ENCODE measurements around the gene CEP350.
"Not testable (repeated sequence)": the region's sequence is repeated elsewhere in the genome, so short reads cannot be mapped to it uniquely, and the experiment has no call there.

The CEP350 gene

DNA sequence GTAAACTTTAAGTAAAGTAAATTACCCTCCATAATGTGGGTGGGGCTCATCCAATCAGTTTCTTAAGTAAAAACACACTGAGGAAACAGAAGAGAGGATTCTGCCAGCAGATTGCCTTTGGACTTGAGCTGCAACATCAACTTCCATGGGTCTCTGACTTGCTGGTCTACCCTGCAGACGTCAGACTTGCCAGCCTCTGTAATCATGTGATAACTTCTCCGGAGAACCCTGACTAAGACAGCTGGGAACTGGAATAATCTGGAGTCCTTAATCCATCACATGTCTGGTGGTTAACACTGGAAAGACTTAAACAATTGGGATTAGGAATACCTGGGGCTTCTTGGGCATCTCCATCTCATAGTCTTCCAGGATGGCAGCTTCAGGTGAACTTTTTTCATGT lies 13.2 kb upstream of the CEP350 start:
- DNase-seq, result no peak

DNA sequence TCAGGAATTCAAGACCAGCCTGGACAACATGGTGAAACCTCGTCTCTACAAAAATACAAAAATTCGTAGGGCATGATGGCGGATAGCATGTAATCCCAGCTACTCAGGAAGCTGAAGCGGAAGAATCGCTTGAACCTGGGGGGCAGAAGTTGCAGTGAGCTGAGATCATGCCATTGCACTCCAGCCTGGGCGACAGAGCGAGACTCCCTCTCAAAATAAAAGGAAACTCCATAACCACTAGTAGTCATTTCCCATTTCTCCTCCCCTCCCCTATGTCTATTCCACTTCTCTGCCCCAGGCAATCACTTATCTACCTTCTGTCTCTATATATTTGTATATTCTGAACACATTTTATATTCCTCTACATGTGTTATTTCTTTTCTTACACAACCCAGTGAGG lies 4.0 kb upstream of the CEP350 start:
- no peak for DNase-seq

DNA sequence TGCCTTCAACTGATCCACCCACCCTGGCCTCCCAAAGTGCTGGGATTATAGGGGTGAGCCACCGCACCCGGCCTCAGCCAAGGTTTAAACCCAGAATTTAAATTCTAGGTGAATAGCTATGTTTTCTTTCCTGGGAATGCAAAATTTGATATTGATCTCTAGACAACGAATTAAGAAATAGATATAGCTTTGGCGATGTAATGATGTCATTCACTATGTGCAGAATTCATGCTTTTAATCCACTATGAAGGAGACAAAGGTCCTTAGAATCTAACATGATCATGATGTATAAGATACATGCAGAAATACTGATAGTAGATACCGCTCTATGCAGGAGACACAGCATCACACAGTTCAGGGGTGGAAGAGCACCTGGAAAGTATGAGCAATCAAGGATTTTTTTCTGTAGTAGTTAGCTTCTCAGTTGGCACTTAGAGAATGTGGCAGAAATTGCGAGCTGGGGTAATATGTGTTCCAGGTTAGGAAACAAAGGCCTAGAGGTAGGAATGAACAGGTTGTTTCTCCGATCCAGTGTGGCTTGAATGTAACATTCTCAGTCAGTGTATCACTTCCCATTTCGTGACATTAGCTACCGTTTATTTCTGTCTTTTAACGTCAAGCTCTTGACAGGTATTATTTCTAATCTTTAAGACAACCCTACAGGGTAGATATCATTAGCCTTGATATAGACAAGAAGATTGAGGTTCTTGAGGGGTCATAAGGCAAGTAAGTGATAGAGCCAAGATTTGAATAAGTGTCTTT lies 3.0 kb upstream of the CEP350 start:
- DNase-seq, result no peak

- DNase-seq, result no peak
Measured at GRCh38 chr1:179952186-179952585, 2.4 kb upstream of the CEP350 start.

DNA sequence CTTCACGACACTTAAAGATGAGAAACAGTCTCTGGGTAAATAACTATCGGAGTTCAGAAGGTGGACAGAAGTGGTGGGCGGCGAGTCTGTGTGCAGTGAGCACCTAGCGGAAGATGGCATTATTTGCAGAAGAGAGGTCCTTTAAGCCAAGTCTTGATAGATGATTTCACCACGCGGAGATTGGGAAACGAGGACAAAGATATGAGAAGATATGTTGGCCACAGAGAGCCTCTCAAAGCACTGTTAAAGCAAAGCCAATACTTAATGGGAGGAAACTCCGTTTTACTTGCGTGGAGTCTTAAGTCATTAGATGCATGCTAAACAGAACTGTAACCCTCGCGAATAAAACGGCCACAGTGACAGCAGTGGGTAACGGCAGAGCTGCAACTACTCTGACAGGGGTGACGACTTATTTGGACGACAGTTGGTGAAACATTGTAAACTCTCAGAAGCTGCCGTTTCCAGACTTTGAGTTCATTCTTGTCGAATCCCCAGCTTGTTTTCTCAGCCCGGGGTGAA lies 577 bp upstream of the CEP350 start:
- DNase-seq, result peak; percentile 53

DNA sequence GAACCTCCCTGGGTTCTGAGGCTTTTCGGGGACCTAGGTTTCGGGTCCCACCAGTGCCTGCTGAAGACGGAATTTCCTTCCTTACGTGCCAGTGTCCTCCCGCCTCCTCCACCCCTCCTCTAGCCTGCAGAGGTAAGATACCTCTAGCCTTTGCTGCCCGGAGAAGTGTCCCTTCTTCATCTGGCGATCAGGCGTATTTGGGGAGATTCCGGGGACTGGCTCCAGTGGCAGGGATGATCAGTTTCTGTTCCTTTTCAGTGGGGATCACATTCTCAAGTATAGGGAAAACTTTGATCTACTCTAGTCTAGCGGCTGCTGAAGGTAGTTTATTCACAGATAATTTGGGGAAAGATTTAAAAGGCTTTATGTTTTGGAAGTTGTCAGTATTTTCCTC lies 674 bp downstream of the CEP350 start:
- no peak for DNase-seq

GRCh38 chr1:179955731-179956130 lies 1.1 kb downstream of the CEP350 start:
- no peak for DNase-seq

GRCh38 chr1:179958359-179958758 lies 3.7 kb downstream of the CEP350 start:
- DNase-seq, result no peak

DNA sequence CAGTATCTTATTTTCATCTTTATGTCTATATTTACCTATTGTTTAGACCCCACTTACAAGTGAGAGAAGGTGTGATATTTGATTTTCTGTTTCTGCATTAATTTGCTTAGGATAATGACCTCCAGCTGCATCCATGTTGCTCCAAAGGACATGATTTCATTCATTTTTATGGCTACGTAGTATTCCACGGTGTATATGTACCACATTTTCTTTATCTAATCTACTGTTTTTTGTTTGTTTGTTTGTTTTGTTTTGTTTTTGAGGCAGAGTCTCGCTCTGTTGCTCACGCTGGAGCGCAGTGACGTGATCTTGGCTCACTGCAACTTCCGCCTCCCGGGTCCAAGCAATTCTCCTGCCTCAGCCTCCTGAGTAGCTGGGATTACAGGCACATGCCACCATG lies 7.6 kb downstream of the CEP350 start:
- DNase-seq, result not testable (repeated sequence)

- no peak for DNase-seq
Measured at GRCh38 chr1:179966551-179966950, 11.9 kb downstream of the CEP350 start.

DNA sequence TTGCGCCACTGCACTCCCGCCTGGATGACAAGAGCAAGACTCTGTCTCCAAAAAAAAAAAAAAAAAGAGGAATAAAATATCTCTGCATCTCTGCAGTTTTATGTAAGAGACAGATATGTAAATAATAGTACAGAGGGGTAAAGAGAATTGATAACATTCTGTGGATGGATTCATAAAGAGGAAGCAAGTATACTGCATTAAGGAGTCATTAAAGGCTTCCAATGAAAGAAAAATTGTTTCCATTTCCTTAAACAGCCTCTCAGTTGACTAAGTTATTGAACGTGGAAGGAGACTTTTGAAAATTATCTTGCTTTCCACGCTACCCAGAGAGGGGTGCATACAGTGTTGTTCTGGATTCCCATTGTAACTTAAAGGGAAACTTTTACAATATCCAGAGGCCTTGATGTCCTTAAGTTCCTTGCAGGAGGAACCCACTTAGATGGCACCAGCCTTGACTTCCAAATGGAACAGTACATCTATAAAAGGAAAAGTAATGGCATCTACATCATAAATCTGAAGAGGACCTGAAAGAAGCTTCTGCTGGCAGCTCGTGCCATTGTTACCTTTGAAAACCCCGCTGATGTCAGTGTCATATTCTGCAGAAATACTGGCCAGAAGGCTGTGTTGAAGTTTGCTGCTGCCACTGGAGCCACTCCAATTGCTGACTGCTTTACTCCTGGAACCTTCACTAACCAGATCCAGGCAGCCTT lies 13.8 kb downstream of the CEP350 start:
- no peak for DNase-seq

DNA sequence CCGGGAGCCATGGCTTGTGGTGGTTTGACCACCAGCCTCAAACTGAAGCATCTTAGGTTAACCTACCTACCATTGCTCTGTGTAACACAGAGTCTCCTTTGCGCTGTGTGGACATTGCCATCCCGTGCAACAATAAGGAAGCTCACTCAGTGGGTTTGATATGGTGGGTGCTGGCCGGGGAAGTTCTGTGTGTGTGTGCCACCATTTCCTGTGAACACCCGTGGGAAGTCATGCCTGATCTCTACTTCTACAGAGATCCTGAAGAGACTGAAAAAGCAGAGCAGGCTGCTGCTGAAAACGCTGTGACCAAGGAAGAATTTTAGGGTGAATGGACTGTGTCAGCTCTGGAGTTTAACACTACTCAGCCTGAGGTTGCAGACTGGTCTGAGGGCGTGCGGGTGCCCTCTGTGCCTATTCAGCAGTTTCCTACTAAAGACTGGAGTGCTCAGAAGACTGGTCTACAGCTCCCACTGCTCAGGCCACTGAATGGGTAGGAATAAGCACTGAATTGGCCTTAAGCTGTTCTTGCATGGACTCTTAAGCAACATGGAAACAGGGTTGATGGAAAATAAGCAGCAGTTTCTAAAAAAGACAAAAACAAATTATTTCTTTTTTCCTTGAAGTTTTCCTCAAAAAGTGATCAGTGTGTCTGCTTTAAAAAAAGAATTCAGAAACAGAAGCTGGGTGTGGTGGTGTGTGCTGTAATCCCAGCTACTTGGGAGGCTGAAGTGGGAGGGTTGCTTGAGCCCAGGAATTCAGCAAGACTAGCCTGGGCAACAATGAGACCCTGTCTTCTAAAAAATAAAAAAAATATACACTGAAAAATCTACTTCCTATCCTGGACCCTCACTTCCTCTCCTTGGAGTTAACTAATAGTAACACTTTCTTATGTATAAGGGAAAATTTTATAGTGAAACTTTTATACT lies 14.6 kb downstream of the CEP350 start:
- no peak for DNase-seq

GRCh38 chr1:179969962-179970361 lies 15.4 kb downstream of the CEP350 start:
- no peak for DNase-seq

DNA sequence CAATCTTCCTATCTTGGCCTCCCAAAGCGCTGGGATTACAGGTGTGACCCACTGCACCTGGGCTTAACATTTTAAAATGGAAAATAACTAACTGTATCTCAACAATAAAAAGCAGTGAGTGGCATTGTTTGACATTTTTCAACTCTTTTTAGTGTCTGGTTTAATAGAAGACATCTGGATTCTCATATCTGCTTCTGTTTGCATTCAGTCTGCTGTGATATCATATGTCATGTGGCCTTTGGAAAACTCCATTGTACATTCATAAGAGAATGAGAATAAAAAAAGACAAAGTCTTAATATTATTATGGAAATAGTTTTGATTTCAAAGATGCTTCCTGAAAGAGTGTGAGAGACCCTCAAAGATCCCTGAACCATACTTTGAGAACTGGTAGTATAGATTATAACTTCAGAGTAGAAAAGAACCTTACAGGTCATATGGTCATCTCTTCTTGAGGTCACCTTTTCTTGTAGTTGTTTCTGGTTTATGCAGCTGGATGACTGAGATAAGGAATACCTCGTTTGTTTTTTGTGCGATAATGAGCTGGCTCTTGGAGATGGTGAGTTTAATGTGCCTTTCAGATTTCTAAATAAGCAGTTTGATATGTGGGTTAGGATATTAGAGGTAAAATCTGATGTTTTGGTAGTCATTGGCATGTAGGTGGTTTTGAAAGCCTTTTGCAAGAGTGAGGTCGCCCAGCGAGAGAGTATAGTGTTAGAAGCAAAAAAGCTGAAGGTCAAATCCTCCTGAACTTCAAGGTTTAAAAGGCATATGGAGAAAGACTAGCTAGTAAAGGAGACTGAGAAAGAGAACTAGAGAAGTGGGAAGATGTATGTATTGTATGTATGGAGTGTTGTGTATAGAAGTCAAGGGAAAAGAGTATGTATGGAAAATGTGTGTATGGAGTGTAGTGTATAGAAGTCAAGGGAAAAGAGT lies 17.2 kb downstream of the CEP350 start:
- no peak for DNase-seq

DNA sequence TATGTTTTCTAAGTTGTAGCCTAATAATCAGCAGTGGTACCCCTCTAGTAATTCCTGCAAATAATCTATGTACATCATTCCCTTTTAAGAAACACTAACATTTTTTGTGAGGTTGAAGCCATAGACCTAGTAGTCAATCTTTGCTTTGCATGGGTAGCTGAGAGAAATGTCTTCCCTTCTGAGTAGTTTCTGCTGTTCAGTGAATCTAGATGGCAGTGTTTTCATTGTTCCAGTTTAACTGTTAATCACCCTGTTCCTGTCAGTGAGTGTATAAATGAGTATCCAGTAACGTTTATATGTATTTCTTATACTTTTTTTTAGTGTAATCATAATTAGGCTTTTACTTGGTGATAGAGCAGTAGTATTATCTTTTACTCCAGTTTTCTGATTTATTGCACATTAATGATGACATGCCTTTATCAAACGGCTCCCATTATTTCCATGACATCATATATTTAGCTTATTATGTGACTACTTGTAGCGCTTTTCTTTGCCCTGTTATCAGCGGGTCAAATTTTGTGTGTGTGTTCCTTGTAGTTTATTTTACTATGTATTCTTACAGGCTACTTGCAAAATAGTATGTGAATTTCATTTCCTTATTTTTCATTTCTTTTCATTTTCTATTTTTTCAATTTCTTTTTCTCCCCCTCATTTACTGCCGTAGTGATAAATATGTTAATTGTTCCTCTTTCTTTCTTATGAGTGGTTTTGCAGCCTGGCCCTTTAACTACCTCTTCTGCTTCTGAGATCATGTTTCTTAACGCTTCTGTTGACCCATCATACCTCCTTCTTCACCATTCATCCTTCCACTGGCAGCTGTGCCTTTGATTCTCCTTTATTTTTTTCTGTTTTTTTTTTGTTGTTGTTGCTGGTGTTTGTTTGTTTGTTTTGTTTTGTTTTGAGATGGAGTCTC lies 18.8 kb downstream of the CEP350 start:
- DNase-seq, result no peak

DNA sequence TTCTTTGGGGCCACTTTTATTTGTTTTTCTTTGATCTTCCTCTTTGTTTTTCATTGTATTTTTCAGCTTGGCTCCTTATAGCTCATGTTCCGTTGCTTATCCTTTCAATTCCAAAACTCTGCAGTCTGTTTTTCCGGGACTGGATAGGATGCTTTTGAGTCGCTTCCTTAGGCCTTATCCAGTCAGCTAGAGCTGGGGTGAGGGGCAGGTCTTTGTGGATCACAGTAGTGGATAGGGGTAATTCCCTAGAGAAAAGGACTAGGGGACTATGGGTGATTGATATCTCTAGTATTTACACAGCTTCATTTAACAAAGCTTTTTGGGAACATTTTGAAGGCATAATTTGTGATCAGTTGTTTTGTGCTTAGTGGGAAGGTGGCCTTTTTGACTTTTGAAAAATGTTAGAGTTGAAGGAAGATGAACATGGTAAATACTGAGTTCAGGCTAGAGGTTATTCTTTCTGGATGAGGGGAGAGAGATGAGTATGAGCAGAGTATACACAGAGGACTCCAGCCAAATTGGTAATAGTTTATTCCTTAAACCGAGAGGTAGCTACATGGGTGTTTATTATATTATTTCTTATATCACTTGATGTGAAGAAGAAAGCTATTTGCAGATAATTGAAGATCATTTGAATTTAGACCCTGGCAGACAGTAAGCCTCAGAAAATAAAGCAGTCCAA lies 22.5 kb downstream of the CEP350 start:
- DNase-seq, result no peak

DNA sequence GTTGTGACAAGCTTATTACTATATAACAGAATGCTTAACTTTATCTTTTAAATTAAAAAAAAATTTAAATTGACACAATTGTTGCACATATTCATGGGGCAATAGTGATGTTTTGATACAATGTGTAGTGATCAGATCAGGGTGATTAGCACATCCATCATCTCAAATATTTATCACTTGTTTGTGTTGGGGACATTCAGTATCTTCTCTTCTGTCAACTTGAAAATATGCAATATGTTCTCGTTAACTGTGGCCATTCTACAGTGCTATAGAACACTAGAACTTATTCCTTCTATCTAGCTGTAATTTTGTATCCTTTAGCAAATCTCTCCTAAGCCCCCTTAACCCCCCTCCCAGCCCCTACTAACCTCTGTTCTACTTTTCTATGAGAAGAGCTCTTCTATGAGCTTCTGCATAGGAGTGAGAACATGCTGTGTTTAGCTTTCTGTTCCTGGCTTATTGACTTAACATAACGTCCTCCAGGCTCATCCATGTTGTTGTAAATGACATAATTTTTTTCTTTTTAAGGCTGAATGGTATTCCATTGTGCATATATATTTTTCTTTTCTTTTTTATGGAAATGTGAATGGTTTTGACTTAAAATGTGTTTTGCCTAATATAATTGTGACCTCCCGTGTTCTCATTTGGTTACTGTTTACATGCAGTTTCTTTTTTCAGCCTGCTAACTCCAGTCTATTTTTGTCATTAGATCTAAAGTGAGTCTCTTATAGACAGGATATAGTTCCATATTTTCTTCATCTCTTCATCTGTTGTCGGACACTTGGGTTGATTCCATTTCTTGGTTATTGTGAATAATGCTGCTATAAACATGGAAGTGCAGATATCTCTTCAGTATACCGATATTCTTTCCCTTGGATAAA lies 23.8 kb downstream of the CEP350 start:
- no peak for DNase-seq

- DNase-seq, result no peak
Measured at GRCh38 chr1:179984101-179984500, 29.5 kb downstream of the CEP350 start.

DNA sequence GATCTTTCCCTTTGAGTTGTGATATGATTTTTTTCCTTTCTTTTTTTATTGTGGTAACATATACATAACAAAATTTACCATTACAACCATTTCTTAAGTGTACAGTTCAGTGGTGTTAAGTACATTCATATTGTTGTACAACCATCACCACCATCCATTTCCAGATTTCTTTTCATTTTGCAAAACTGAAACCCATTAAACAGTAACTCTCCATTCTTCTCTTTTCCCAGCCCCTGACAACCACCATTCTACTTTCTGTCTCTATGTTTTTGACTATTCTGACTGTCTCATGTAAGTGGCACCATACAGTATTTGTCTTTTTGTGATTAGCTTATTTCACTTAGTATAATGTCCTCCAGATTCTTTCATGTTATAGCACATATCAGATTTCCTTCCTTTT lies 30.3 kb downstream of the CEP350 start:
- DNase-seq, result no peak
